Neural cell (in vitro differentiated cells): ENCODE results near the gene DNAJC27. TPM values are rescaled to one million over a fixed set of nuclear protein-coding genes. Genes with fewer than 3 reads are reported as not detected.

Experiments
- H2AFZ ChIP-seq: fragments of 200-600, 300-800 bp; sonication (generic), shearing (Covaris generic); 2 replicates; pipeline ENCODE4 v1.6.0; 2014; ENCODE audit warnings: low read depth, mild to moderate bottlenecking, antibody characterized with exemption, low read length, moderate library complexity
- H3F3A ChIP-seq: fragments of 200-600 bp; shearing (Covaris generic); 2 replicates; pipeline ENCODE4 v1.6.1; 2016; ENCODE audit warnings: mild to moderate bottlenecking, moderate library complexity, mixed read lengths, antibody characterized with exemption, low read length; ENCODE audit not compliant: insufficient read depth, poor library complexity, severe bottlenecking
- H3K27ac ChIP-seq: fragments of 200-600, 300-800 bp; sonication (generic), shearing (Covaris generic); 2 replicates; pipeline ENCODE4 v1.5.1; 2014; ENCODE audit warnings: mild to moderate bottlenecking, low read length, moderate library complexity
- H3K27me3 ChIP-seq: fragments of 300-800, 200-600 bp; sonication (generic), shearing (Covaris generic); 2 replicates; pipeline ENCODE4 v1.6.0; 2014; ENCODE audit warnings: mild to moderate bottlenecking, low read depth, low read length, moderate library complexity; ENCODE audit not compliant: insufficient read depth
- H3K36me3 ChIP-seq: fragments of 300-800, 200-600 bp; sonication (generic), shearing (Covaris generic); 2 replicates; pipeline ENCODE4 v1.5.1; 2014; ENCODE audit warnings: mild to moderate bottlenecking, antibody characterized with exemption, low read length, moderate library complexity; ENCODE audit not compliant: insufficient read depth
- H3K4me2 ChIP-seq: fragments of 300-800, 200-600 bp; sonication (generic), shearing (Covaris generic); 2 replicates; pipeline ENCODE4 v1.6.0; 2014; ENCODE audit warnings: mild to moderate bottlenecking, low read length
- H3K4me3 ChIP-seq: fragments of 300-800, 200-600 bp; sonication (generic), shearing (Covaris generic); 2 replicates; pipeline ENCODE4 v1.5.1; 2014; ENCODE audit warnings: mild to moderate bottlenecking, low read length, moderate library complexity
- H3K79me2 ChIP-seq: fragments of 200-600 bp; shearing (Covaris generic); replicated peaks from 2 replicates; pipeline ENCODE4 v1.6.0; 2014; ENCODE audit warnings: mild to moderate bottlenecking, low read length, moderate library complexity; ENCODE audit not compliant: insufficient read depth
- H3K9ac ChIP-seq: fragments of 300-800, 200-600 bp; sonication (generic), shearing (Covaris generic); 2 replicates; pipeline ENCODE4 v1.6.1; 2016; ENCODE audit warnings: mild to moderate bottlenecking, low read length, mixed read lengths
- H3K9me2 ChIP-seq: fragments of 200-600 bp; shearing (Covaris generic); 2 replicates; pipeline ENCODE4 v1.6.1; 2016; ENCODE audit warnings: mild to moderate bottlenecking, low read length, mixed read lengths; ENCODE audit not compliant: insufficient read depth
- H3K9me3 ChIP-seq: fragments of 200-600, 300-800 bp; sonication (generic), shearing (Covaris generic); 2 replicates; pipeline ENCODE4 v1.6.1; 2016; ENCODE audit warnings: mild to moderate bottlenecking, mixed run types, low read length, moderate library complexity, mixed read lengths
- H4K20me1 ChIP-seq: fragments of 200-600 bp; shearing (Covaris generic); 2 replicates; pipeline ENCODE4 v1.6.1; 2016; ENCODE audit warnings: mild to moderate bottlenecking, mixed run types; ENCODE audit not compliant: insufficient read depth
- EP300 ChIP-seq: fragments of 450-650 bp; conservative IDR thresholded peaks from 2 replicates; pipeline ENCODE4 v1.6.1; 2014; ENCODE audit warnings: antibody characterized with exemption, mild to moderate bottlenecking, moderate library complexity; ENCODE audit not compliant: poor library complexity, severe bottlenecking
- EZH2 ChIP-seq: fragments of 200-600, 300-800 bp; shearing (Covaris generic), sonication (generic); IDR thresholded peaks from 2 replicates; pipeline ENCODE4 v1.6.1; 2014; ENCODE audit warnings: antibody characterized with exemption, low read length, borderline replicate concordance, mild to moderate bottlenecking; ENCODE audit not compliant: insufficient read depth, poor library complexity, severe bottlenecking
- MXI1 ChIP-seq: fragments of 450-650 bp; conservative IDR thresholded peaks from 2 replicates; pipeline ENCODE4 v1.6.1; 2014; ENCODE audit warnings: antibody characterized with exemption, mild to moderate bottlenecking; ENCODE audit not compliant: poor library complexity, severe bottlenecking
- POLR2AphosphoS5 ChIP-seq: IDR thresholded peaks from 2 replicates; pipeline ENCODE4 v1.6.1; 2012
- RAD21 ChIP-seq: fragments of 450-650 bp; conservative IDR thresholded peaks from 2 replicates; pipeline ENCODE4 v1.6.1; 2014; ENCODE audit warnings: antibody characterized with exemption, mild to moderate bottlenecking, moderate library complexity
- SMC3 ChIP-seq: fragments of 450-650 bp; conservative IDR thresholded peaks from 2 replicates; pipeline ENCODE4 v1.6.1; 2014; ENCODE audit warnings: antibody characterized with exemption, mild to moderate bottlenecking, moderate library complexity; ENCODE audit not compliant: poor library complexity
- TAF1 ChIP-seq: IDR thresholded peaks from 2 replicates; pipeline ENCODE4 v1.6.1; 2012; ENCODE audit warnings: low read depth
- polyA plus RNA-seq: library from polyadenylated mRNA; depleted of rRNA; stranded (reverse); fragments of >200 nt; gene quantifications from 2 replicates; pipeline ENCODE4 v1.2.3, GENCODE V29; 2014
- TF ChIP-seq, protein P1 (sequence below): fragments of 450-650 bp; IDR thresholded peaks from 2 replicates; pipeline ENCODE4 v1.5.1; 2014; ENCODE audit warnings: antibody characterized with exemption, mild to moderate bottlenecking, moderate library complexity; ENCODE audit not compliant: poor library complexity, severe bottlenecking
- TF ChIP-seq, protein P2 (sequence below): IDR thresholded peaks from 2 replicates; pipeline ENCODE4 v1.6.1; 2012; ENCODE audit warnings: borderline replicate concordance

Gene DNAJC27
- polyA plus RNA-seq, 1 donor from 2014 or later, result 22.4 TPM

- H3K79me2 ChIP-seq, result no peaks in the 10 kb centered on the region
- TF ChIP-seq SMC3, result no peak
- TF ChIP-seq, protein P1, sequence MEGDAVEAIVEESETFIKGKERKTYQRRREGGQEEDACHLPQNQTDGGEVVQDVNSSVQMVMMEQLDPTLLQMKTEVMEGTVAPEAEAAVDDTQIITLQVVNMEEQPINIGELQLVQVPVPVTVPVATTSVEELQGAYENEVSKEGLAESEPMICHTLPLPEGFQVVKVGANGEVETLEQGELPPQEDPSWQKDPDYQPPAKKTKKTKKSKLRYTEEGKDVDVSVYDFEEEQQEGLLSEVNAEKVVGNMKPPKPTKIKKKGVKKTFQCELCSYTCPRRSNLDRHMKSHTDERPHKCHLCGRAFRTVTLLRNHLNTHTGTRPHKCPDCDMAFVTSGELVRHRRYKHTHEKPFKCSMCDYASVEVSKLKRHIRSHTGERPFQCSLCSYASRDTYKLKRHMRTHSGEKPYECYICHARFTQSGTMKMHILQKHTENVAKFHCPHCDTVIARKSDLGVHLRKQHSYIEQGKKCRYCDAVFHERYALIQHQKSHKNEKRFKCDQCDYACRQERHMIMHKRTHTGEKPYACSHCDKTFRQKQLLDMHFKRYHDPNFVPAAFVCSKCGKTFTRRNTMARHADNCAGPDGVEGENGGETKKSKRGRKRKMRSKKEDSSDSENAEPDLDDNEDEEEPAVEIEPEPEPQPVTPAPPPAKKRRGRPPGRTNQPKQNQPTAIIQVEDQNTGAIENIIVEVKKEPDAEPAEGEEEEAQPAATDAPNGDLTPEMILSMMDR, result no peak
- no peak for TF ChIP-seq POLR2AphosphoS5
- TF ChIP-seq EZH2, result no peak
- no peaks in the 10 kb centered on the region for H3K27me3 ChIP-seq
- H3F3A ChIP-seq, result no peaks in the 10 kb centered on the region
- no peaks in the 10 kb centered on the region for H3K9me2 ChIP-seq
- no peaks in the 10 kb centered on the region for H3K36me3 ChIP-seq
- H3K4me3 ChIP-seq, result no peak overlapping the region
- no peak overlapping the region for H3K27ac ChIP-seq
- no peaks in the 10 kb centered on the region for H4K20me1 ChIP-seq
- no peaks in the 10 kb centered on the region for H3K9me3 ChIP-seq
- H3K9ac ChIP-seq, result no peak overlapping the region
- no peak overlapping the region for H3K4me2 ChIP-seq
- H2AFZ ChIP-seq, result no peak overlapping the region
Observed at GRCh38 chr2:24930768-24931167, 41.0 kb downstream of the DNAJC27 start.

DNA sequence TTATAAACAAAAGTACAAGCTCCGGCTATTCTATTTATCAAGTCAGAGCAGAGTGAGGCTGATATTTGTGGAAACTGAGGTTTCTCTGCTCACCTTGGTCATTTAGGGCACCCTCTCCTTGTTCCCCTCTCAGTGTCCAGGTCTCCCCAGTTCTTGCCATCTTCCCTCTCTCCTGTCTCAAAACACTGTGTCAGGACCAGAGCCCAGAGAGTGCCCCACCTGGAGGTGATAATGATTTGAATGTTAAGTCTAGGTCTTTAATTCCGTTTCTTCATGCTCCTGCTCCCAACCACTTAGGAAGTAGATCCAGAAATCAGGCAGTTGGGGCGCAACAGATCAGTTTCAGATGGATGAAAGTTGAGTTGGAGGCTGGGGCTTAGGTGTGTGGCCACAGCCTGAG lies 42.5 kb downstream of the DNAJC27 start:
- H3K79me2 ChIP-seq, result no peaks in the 10 kb centered on the region
- no peak overlapping the region for H3K9ac ChIP-seq
- H3K27me3 ChIP-seq, result no peaks in the 10 kb centered on the region
- no peak overlapping the region for H2AFZ ChIP-seq
- no peak overlapping the region for H3K4me2 ChIP-seq
- no peak overlapping the region for H3K27ac ChIP-seq
- no peak overlapping the region for H3K4me3 ChIP-seq
- no peaks in the 10 kb centered on the region for H3K9me2 ChIP-seq
- H3K9me3 ChIP-seq, result no peaks in the 10 kb centered on the region
- no peak for TF ChIP-seq EP300
- no peak for TF ChIP-seq EZH2
- TF ChIP-seq, protein P1, result no peak
- H4K20me1 ChIP-seq, result no peaks in the 10 kb centered on the region
- H3K36me3 ChIP-seq, result no peaks in the 10 kb centered on the region
- H3F3A ChIP-seq, result no peaks in the 10 kb centered on the region

- H3F3A ChIP-seq, result no peaks in the 10 kb centered on the region
- no peaks in the 10 kb centered on the region for H3K9me3 ChIP-seq
- no peak for TF ChIP-seq POLR2AphosphoS5
- no peak for TF ChIP-seq MXI1
- TF ChIP-seq EP300, result no peak
- TF ChIP-seq SMC3, result no peak
- TF ChIP-seq, protein P2, sequence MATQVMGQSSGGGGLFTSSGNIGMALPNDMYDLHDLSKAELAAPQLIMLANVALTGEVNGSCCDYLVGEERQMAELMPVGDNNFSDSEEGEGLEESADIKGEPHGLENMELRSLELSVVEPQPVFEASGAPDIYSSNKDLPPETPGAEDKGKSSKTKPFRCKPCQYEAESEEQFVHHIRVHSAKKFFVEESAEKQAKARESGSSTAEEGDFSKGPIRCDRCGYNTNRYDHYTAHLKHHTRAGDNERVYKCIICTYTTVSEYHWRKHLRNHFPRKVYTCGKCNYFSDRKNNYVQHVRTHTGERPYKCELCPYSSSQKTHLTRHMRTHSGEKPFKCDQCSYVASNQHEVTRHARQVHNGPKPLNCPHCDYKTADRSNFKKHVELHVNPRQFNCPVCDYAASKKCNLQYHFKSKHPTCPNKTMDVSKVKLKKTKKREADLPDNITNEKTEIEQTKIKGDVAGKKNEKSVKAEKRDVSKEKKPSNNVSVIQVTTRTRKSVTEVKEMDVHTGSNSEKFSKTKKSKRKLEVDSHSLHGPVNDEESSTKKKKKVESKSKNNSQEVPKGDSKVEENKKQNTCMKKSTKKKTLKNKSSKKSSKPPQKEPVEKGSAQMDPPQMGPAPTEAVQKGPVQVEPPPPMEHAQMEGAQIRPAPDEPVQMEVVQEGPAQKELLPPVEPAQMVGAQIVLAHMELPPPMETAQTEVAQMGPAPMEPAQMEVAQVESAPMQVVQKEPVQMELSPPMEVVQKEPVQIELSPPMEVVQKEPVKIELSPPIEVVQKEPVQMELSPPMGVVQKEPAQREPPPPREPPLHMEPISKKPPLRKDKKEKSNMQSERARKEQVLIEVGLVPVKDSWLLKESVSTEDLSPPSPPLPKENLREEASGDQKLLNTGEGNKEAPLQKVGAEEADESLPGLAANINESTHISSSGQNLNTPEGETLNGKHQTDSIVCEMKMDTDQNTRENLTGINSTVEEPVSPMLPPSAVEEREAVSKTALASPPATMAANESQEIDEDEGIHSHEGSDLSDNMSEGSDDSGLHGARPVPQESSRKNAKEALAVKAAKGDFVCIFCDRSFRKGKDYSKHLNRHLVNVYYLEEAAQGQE, result no peak
- TF ChIP-seq, protein P1, result no peak
- no peak for TF ChIP-seq TAF1
- no peak for TF ChIP-seq RAD21
- no peak for TF ChIP-seq EZH2
- H3K9me2 ChIP-seq, result no peaks in the 10 kb centered on the region
- H4K20me1 ChIP-seq, result no peaks in the 10 kb centered on the region
- H3K27me3 ChIP-seq, result no peaks in the 10 kb centered on the region
- no peak overlapping the region for H3K4me3 ChIP-seq
- H3K4me2 ChIP-seq, result no peak overlapping the region
- H3K9ac ChIP-seq, result no peak overlapping the region
- H3K36me3 ChIP-seq, result no peaks in the 10 kb centered on the region
- no peak overlapping the region for H2AFZ ChIP-seq
- H3K79me2 ChIP-seq, result no peaks in the 10 kb centered on the region
- no peak overlapping the region for H3K27ac ChIP-seq
Observed at GRCh38 chr2:24928036-24928435, 43.7 kb downstream of the DNAJC27 start.
